HG03457 (cell line): ENCODE results near the gene CEP170B.
"Not testable (repeated sequence)": the region's sequence is repeated elsewhere in the genome, so short reads cannot be mapped to it uniquely, and the experiment has no call there.

Source experiments
- ATAC-seq: cut with Tn5 transposase; IDR thresholded peaks from one replicate; pipeline ENCODE4 v1.9.1; 2021; ENCODE audit warnings: moderate number of reproducible peaks; ENCODE audit not compliant: unreplicated experiment

The CEP170B gene

GRCh38 chr14:104888489-104889374 is 23.7 kb downstream of the CEP170B start:
- ATAC-seq = no peak

- no peak for ATAC-seq
These were observed 24.3 kb downstream of the CEP170B start for GRCh38 chr14:104889375-104889757.

GRCh38 chr14:104890292-104890691 is 25.2 kb downstream of the CEP170B start:
- not testable (repeated sequence) for ATAC-seq

GRCh38 chr14:104891121-104891551 is 26.1 kb downstream of the CEP170B start:
- no peak for ATAC-seq

GRCh38 chr14:104891664-104892530 is 26.8 kb downstream of the CEP170B start:
- no peak for ATAC-seq

- ATAC-seq = no peak
These were observed 27.7 kb downstream of the CEP170B start for GRCh38 chr14:104892531-104893434.

GRCh38 chr14:104893435-104894207 is 28.6 kb downstream of the CEP170B start:
- no peak for ATAC-seq

GRCh38 chr14:104894331-104895206 is 29.5 kb downstream of the CEP170B start:
- ATAC-seq = no peak

GRCh38 chr14:104895207-104895785 is 30.2 kb downstream of the CEP170B start:
- no peak for ATAC-seq

- no peak for ATAC-seq
These were observed 31.0 kb downstream of the CEP170B start for GRCh38 chr14:104895786-104896661.

GRCh38 chr14:104897330-104898194 is 32.5 kb downstream of the CEP170B start:
- ATAC-seq = no peak

GRCh38 chr14:104898195-104898558 is 33.1 kb downstream of the CEP170B start:
- no peak for ATAC-seq

- no peak for ATAC-seq
These were observed 33.9 kb downstream of the CEP170B start for GRCh38 chr14:104898870-104899510.

- ATAC-seq = no peak
These were observed 34.7 kb downstream of the CEP170B start for GRCh38 chr14:104899781-104900180.

GRCh38 chr14:104900639-104901512 is 35.8 kb downstream of the CEP170B start:
- ATAC-seq = no peak
